Keratinocyte (primary cell): Measurements from ENCODE around the gene BTBD6. TPM values are rescaled to one million over a fixed set of nuclear protein-coding genes. Genes with fewer than 3 reads are reported as not detected.

Source experiments
- DNase-seq: peaks from one replicate; pipeline ENCODE4 v3.0.0-alpha.2; 2011; ENCODE audit warnings: low read depth, missing footprints, low spot score
- FAIRE-seq: peaks from 2 replicates; lab custom pipeline; 2011; peaks lifted over from hg19 to GRCh38; lab: Jason Lieb, UNC
- H2AFZ ChIP-seq: 2 replicates; pipeline ENCODE4 v1.6.0; 2012; ENCODE audit warnings: low read length, control low read depth, inconsistent platforms; ENCODE audit not compliant: control insufficient read depth
- H3K27ac ChIP-seq: 2 replicates; pipeline ENCODE4 v1.5.1; 2011; ENCODE audit warnings: low read length; ENCODE audit not compliant: control insufficient read depth, insufficient read depth
- H3K27me3 ChIP-seq: 3 replicates; pipeline ENCODE4 v1.6.0; 2011; ENCODE audit warnings: low read length; ENCODE audit not compliant: control insufficient read depth, insufficient read depth; ENCODE audit errors: extremely low read depth
- H3K36me3 ChIP-seq, 2 experiments: 2 replicates in 1 of 2; 3 replicates in 1 of 2; pipeline ENCODE4 v1.5.1; 2011; ENCODE audit warnings: low read length in 2 of 2, mild to moderate bottlenecking in 1 of 2; ENCODE audit not compliant: control insufficient read depth in 2 of 2, insufficient read depth in 2 of 2; ENCODE audit errors: extremely low read depth in 1 of 2
- H3K4me1 ChIP-seq: 3 replicates; pipeline ENCODE4 v1.5.1; 2011; ENCODE audit warnings: low read length; ENCODE audit not compliant: control insufficient read depth, insufficient read depth; ENCODE audit errors: extremely low read depth
- H3K4me2 ChIP-seq: 3 replicates; pipeline ENCODE4 v1.6.0; 2011; ENCODE audit warnings: low read depth, low read length; ENCODE audit not compliant: control insufficient read depth, insufficient read depth; ENCODE audit errors: extremely low read depth
- H3K4me3 ChIP-seq, 3 experiments: fragments of 200-600 bp in 1 of 3; sonication (generic) in 1 of 3; 2 replicates in 2 of 3; 3 replicates in 1 of 3; pipeline ENCODE4 v1.5.1; 2011 to 2016; ENCODE audit warnings: low read length in 3 of 3, mild to moderate bottlenecking in 3 of 3, control low read depth in 2 of 3, inconsistent platforms in 1 of 3, low read depth in 1 of 3, mixed read lengths in 1 of 3, mixed run types in 1 of 3, moderate library complexity in 1 of 3; ENCODE audit not compliant: control insufficient read depth in 2 of 3, insufficient read depth in 2 of 3; ENCODE audit errors: extremely low read depth in 1 of 3
- H3K79me2 ChIP-seq: 2 replicates; pipeline ENCODE4 v1.6.0; 2012; ENCODE audit warnings: low read length; ENCODE audit not compliant: control insufficient read depth, insufficient read depth
- H3K9ac ChIP-seq: 3 replicates; pipeline ENCODE4 v1.6.0; 2011; ENCODE audit warnings: low read length; ENCODE audit not compliant: control insufficient read depth, insufficient read depth; ENCODE audit errors: extremely low read depth
- H3K9me1 ChIP-seq: 3 replicates; pipeline ENCODE4 v1.6.0; 2011; ENCODE audit warnings: low read length; ENCODE audit not compliant: control insufficient read depth, insufficient read depth; ENCODE audit errors: extremely low read depth
- H3K9me3 ChIP-seq: 2 replicates; pipeline ENCODE4 v1.5.1; 2012; ENCODE audit warnings: low read depth, low read length; ENCODE audit not compliant: control insufficient read depth
- H4K20me1 ChIP-seq: 3 replicates; pipeline ENCODE4 v1.6.0; 2011; ENCODE audit warnings: low read length; ENCODE audit not compliant: control insufficient read depth, insufficient read depth; ENCODE audit errors: extremely low read depth
- EZH2 ChIP-seq: IDR thresholded peaks from one replicate; pipeline ENCODE4 v1.6.1; 2012; ENCODE audit warnings: inconsistent platforms, mild to moderate bottlenecking, low read length, moderate library complexity
- dilution Hi-C: fragments of 300-500 bp; cut with MboI; formaldehyde crosslinking; loops from one replicate; pipeline ENCODE4 v1.7.0; 2020; ENCODE audit warnings: low sequenced_read_pairs; ENCODE audit not compliant: extremely low pct_ligation_motif_present
- polyA plus RNA-seq, 5 experiments: library from polyadenylated mRNA; depleted of rRNA in 3 of 5; stranded (reverse) in 3 of 5; stranded (forward) in 1 of 5; unstranded in 1 of 5; fragments of >200 nt; gene quantifications; 1 replicate in 1 of 5; 2 replicates in 3 of 5; 3 replicates in 1 of 5; pipeline versions ENCODE4 v1.2.1 to v1.2.3, GENCODE V29; 2011 to 2012; ENCODE audit warnings: missing spikeins in 2 of 5, low read depth in 1 of 5, low replicate concordance in 1 of 5
- TF ChIP-seq, protein P1 (sequence below), 3 experiments: IDR thresholded peaks in 1 of 3; conservative IDR thresholded peaks in 1 of 3; optimal IDR thresholded peaks in 1 of 3; 2 replicates in 2 of 3; 3 replicates in 1 of 3; pipeline versions ENCODE3 to v1.5.1; 2011; ENCODE audit warnings: low read length in 3 of 3, mild to moderate bottlenecking in 3 of 3, moderate library complexity in 2 of 3, control low read depth in 1 of 3, inconsistent platforms in 1 of 3; ENCODE audit not compliant: insufficient read depth in 2 of 3; ENCODE audit errors: extremely low read depth in 1 of 3

Gene BTBD6
- polyA plus RNA-seq, 1 donor (not counting 4 experiments of a cell fraction or from before 2014, with no cell fraction given) = 22.2 TPM

DNA sequence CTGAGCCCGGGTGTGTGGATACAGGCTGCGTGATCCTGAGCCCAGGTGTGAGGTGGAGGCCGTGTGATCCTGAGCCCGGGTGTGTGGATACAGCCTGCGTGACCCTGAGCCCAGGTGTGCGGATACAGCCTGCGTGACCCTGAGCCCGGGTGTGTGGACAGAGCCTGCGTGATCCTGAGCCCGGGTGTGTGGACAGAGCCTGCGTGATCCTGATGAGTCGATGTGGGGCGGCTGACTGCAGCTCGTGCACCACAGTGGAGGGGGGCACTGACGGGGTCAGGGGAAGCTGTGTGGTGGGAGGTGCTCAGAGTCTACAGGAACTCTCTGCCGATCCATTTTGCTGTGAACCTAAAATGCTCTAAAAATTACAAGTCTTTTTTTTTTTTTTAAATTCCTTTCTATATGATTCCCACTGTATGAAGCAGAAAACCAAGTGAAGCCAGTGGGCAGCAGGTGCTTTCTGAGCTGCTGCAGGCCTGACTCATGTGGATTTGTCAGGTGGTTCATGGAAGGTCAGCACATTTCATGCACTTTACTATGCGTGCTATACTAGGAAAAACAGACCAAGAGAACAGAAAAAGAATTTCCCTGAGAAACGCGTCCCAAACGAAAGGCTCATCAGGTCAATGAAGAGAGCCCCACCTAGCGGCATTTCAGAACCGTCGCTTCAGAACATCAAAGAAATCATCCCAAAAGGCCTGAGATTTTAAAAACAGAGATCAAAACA is 33.2 kb downstream of the BTBD6 start:
- Histone ChIP-seq H3K4me2 (no peak overlapping the region), H3K9me3 (no peaks in the 10 kb centered on the region), H3K4me1 (no peaks in the 10 kb centered on the region), H3K9me1 (no peaks in the 10 kb centered on the region), H3K36me3 (peaks cover 2 to 6% of the 10 kb centered on the region in 2 experiments), H3K27me3 (no peaks in the 10 kb centered on the region), H3K27ac (no peak overlapping the region), H4K20me1 (peaks cover 10% of the 10 kb centered on the region), H3K4me3 (no peak overlapping the region), H3K9ac (no peak overlapping the region), H3K79me2 (peaks cover 38% of the 10 kb centered on the region), H2AFZ (no peak overlapping the region)
- FAIRE-seq (peak; percentile 59), DNase-seq (no peak)
- dilution Hi-C loops = no loop called here
- TF ChIP-seq EZH2 = no peak
- TF ChIP-seq, protein P1, sequence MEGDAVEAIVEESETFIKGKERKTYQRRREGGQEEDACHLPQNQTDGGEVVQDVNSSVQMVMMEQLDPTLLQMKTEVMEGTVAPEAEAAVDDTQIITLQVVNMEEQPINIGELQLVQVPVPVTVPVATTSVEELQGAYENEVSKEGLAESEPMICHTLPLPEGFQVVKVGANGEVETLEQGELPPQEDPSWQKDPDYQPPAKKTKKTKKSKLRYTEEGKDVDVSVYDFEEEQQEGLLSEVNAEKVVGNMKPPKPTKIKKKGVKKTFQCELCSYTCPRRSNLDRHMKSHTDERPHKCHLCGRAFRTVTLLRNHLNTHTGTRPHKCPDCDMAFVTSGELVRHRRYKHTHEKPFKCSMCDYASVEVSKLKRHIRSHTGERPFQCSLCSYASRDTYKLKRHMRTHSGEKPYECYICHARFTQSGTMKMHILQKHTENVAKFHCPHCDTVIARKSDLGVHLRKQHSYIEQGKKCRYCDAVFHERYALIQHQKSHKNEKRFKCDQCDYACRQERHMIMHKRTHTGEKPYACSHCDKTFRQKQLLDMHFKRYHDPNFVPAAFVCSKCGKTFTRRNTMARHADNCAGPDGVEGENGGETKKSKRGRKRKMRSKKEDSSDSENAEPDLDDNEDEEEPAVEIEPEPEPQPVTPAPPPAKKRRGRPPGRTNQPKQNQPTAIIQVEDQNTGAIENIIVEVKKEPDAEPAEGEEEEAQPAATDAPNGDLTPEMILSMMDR (optimal IDR thresholded peaks at IDR 0.05 in 1 of 3, IDR thresholded peaks at IDR 0.05 in 1 of 3, conservative IDR thresholded peaks at IDR 0.05 in 1 of 3; ENCODE audit: extremely low read depth in 1 of 3, insufficient read depth in 2 of 3, low read length in 3 of 3) = peak; percentile 58 to 66 (median 61)

GRCh38 chr14:105282098-105282725 is 33.9 kb downstream of the BTBD6 start:
- DNase-seq (no peak), FAIRE-seq (no peak)
- peaks cover 2 to 6% of the 10 kb centered on the region in 2 experiments for H3K36me3 ChIP-seq
- no peak overlapping the region for H3K4me3 ChIP-seq
- no peaks in the 10 kb centered on the region for H3K9me3 ChIP-seq
- H3K9ac ChIP-seq = no peak overlapping the region
- H3K27me3 ChIP-seq = no peaks in the 10 kb centered on the region
- dilution Hi-C loops = no loop called here
- no peak for TF ChIP-seq EZH2
- TF ChIP-seq, protein P1 (optimal IDR thresholded peaks at IDR 0.05 in 1 of 3, IDR thresholded peaks at IDR 0.05 in 1 of 3, conservative IDR thresholded peaks at IDR 0.05 in 1 of 3; ENCODE audit: extremely low read depth in 1 of 3, insufficient read depth in 2 of 3, low read length in 3 of 3) = no peak
- H3K79me2 ChIP-seq = peaks cover 41% of the 10 kb centered on the region
- peaks cover 10% of the 10 kb centered on the region for H4K20me1 ChIP-seq
- H2AFZ ChIP-seq = no peak overlapping the region
- H3K4me2 ChIP-seq = no peak overlapping the region
- H3K9me1 ChIP-seq = no peaks in the 10 kb centered on the region
- no peaks in the 10 kb centered on the region for H3K4me1 ChIP-seq
- H3K27ac ChIP-seq = no peak overlapping the region
